ENCODE results near the gene NHSL1.

Gene NHSL1

DNA sequence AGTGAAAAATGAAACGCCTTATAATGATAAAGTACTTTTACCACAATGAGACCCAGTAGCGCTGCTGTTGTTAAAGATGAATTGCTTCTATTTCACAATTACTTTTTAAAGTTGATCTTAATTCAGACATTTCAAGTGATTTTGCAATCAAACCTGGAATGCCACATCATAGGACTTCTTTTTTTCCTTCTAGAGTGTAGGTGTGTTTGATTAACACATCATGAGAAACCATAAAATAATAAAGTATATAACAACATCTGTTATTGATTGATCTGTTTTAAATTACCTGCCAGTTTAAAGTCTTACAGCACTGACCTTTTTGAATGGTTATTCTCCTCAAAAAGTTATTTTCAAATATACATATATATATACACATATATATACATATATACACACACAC, 56.6 kb downstream of the NHSL1 start:
- H3K36me3 ChIP-seq (ENCODE audit: control insufficient read depth, insufficient read depth, low read length), result no peaks in the 10 kb centered on the region

DNA sequence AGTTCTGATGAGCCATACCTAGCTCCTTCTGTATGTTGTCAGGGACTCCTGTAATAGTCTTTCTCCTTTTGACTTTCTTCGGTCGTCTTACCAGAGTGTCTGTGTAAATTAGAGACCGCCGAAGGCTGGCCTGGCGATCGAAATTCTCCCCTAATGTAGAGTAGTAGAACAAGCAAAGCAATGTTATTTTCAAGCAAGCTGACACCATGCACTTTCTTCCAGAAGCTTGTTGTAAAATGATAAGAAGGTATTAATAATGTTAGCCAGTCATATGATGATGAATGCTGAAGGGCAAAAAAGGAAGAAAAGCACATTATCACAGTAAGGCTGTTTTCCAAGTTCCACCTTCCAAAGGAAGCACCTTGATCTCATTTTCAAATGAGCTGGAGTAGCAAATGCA, 57.3 kb downstream of the NHSL1 start:
- Histone ChIP-seq H3K9me3 (ENCODE audit: control insufficient read depth, low read length) (no peaks in the 10 kb centered on the region), H3K36me3 (ENCODE audit: control insufficient read depth, insufficient read depth, low read length) (no peaks in the 10 kb centered on the region), H3K4me3 (ENCODE audit: insufficient read depth, low read depth, low read length) (no peak overlapping the region), H3K27me3 (ENCODE audit: control insufficient read depth, insufficient read depth, low read length, poor library complexity, severe bottlenecking) (no peaks in the 10 kb centered on the region), H3K4me1 (ENCODE audit: control insufficient read depth, insufficient read depth, low read length) (no peaks in the 10 kb centered on the region), H3K27ac (ENCODE audit: insufficient read depth, low read depth, low read length, poor library complexity, severe bottlenecking) (no peak overlapping the region)
- 94 to 96% methylated on average over 6 of the region's 6 CpGs for WGBS, 2 experiments

More for the DNA sequence above, 56.6 kb downstream of the NHSL1 start:
- 83 to 93% methylated on average over 1 to 2 of the region's 2 CpGs for WGBS, 2 experiments
- Histone ChIP-seq H3K4me3 (ENCODE audit: insufficient read depth, low read depth, low read length) (no peak overlapping the region), H3K27ac (ENCODE audit: insufficient read depth, low read depth, low read length, poor library complexity, severe bottlenecking) (no peak overlapping the region), H3K4me1 (ENCODE audit: control insufficient read depth, insufficient read depth, low read length) (no peaks in the 10 kb centered on the region), H3K9me3 (ENCODE audit: control insufficient read depth, low read length) (no peaks in the 10 kb centered on the region), H3K27me3 (ENCODE audit: control insufficient read depth, insufficient read depth, low read length, poor library complexity, severe bottlenecking) (no peaks in the 10 kb centered on the region)

DNA sequence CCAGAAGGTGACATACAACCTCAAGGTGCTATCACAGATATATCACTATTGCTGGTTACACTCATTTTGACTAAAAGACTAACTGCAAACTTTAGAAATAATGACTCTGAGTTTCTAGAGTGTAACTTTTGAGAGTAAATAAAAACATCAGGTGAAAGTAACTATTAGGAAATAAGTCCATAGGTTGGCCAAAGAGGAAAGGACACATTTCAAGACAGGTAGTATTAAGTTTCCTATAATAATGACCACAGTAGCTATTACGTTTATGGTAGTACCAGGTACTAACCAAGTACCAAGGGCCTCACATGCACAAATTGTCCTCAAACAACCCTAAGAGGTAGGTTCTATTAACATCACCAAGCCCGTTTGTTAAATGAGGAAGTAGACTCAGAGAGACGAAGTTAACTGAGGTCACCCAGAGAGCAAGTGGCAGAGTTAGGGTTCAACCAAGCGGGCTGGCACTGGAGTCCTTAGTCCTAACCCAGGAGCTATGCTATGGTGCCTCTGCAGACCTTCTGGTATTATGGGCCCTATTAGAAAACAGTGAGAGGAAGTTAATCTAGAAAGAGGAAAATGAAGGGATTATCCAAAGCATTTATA, 58.4 kb downstream of the NHSL1 start:
- no peak overlapping the region for H3K27ac ChIP-seq (ENCODE audit: insufficient read depth, low read depth, low read length, poor library complexity, severe bottlenecking)
- H3K4me1 ChIP-seq (ENCODE audit: control insufficient read depth, insufficient read depth, low read length), result no peaks in the 10 kb centered on the region
- H3K36me3 ChIP-seq (ENCODE audit: control insufficient read depth, insufficient read depth, low read length), result no peaks in the 10 kb centered on the region
- WGBS, 2 experiments, result 86 to 95% methylated on average over 4 of the region's 4 CpGs
- no peaks in the 10 kb centered on the region for H3K9me3 ChIP-seq (ENCODE audit: control insufficient read depth, low read length)
- no peak overlapping the region for H3K4me3 ChIP-seq (ENCODE audit: insufficient read depth, low read depth, low read length)
- H3K27me3 ChIP-seq (ENCODE audit: control insufficient read depth, insufficient read depth, low read length, poor library complexity, severe bottlenecking), result no peaks in the 10 kb centered on the region

DNA sequence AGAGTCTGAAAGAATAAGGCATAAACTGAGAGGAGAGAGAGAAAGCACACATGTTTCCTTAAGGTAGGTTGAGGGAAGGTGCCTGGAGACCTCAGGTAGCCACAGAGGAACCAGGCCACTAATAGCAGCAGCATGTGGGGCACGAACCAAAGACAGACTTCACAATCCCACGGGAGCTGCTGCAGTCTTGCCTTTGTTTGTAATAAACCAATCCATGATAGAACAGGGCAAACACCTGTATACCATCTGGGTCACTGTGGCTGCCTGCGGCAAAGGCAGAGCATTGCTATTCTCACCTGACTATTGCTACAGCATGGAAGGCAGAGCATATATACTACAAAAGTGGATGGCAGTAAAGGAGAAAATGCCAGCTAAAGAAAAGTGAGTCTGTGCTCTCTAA, 59.0 kb downstream of the NHSL1 start:
- 92 to 96% methylated on average over 3 of the region's 3 CpGs for WGBS, 2 experiments
- Histone ChIP-seq H3K9me3 (ENCODE audit: control insufficient read depth, low read length) (no peaks in the 10 kb centered on the region), H3K27me3 (ENCODE audit: control insufficient read depth, insufficient read depth, low read length, poor library complexity, severe bottlenecking) (no peaks in the 10 kb centered on the region), H3K4me1 (ENCODE audit: control insufficient read depth, insufficient read depth, low read length) (no peaks in the 10 kb centered on the region), H3K27ac (ENCODE audit: insufficient read depth, low read depth, low read length, poor library complexity, severe bottlenecking) (no peak overlapping the region), H3K36me3 (ENCODE audit: control insufficient read depth, insufficient read depth, low read length) (no peaks in the 10 kb centered on the region), H3K4me3 (ENCODE audit: insufficient read depth, low read depth, low read length) (no peak overlapping the region)

DNA sequence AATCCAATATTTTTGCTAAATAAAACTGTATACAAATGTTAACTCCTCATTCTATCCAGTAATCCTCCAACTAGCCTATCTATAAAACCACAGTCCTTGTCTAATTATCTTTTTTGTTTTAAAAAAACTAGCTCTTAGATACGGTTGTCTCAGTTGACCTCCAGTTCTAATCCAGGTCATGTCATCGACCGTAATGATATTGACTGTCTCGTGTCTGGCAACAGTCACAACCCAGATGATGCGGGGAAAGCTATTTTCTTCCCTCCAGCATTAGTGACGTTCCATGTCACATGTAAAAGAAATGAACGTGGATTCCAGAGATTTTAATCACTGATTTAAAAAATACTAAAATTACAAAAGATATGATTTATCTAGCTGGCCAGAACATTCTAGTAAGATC, 59.7 kb downstream of the NHSL1 start:
- Histone ChIP-seq H3K9me3 (ENCODE audit: control insufficient read depth, low read length) (no peaks in the 10 kb centered on the region), H3K4me3 (ENCODE audit: insufficient read depth, low read depth, low read length) (no peak overlapping the region), H3K4me1 (ENCODE audit: control insufficient read depth, insufficient read depth, low read length) (no peaks in the 10 kb centered on the region), H3K27ac (ENCODE audit: insufficient read depth, low read depth, low read length, poor library complexity, severe bottlenecking) (no peak overlapping the region), H3K27me3 (ENCODE audit: control insufficient read depth, insufficient read depth, low read length, poor library complexity, severe bottlenecking) (no peaks in the 10 kb centered on the region), H3K36me3 (ENCODE audit: control insufficient read depth, insufficient read depth, low read length) (no peaks in the 10 kb centered on the region)
- WGBS, 2 experiments, result 94 to 97% methylated on average over 6 to 7 of the region's 7 CpGs

DNA sequence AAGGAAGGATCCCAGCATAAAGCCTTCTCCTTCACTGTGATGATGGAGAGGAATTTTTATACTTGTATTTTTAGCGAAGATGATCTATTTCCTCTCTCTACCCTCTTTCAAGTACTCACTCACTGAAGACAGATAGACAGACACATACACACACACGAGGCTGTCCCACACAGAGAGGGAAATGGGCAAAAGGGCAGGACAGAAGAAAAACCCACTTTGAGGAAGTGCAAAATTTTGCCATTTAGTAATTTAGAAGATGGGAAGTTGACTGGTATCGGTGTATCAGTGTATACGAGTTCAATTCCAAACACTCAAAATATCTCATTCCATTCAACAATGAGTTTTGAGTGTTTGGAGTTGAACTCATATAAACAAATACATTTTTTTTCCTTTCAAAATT, 64.4 kb downstream of the NHSL1 start:
- no peaks in the 10 kb centered on the region for H3K4me1 ChIP-seq (ENCODE audit: control insufficient read depth, insufficient read depth, low read length)
- no peaks in the 10 kb centered on the region for H3K36me3 ChIP-seq (ENCODE audit: control insufficient read depth, insufficient read depth, low read length)
- no peaks in the 10 kb centered on the region for H3K27me3 ChIP-seq (ENCODE audit: control insufficient read depth, insufficient read depth, low read length, poor library complexity, severe bottlenecking)
- no peaks in the 10 kb centered on the region for H3K9me3 ChIP-seq (ENCODE audit: control insufficient read depth, low read length)
- H3K27ac ChIP-seq (ENCODE audit: insufficient read depth, low read depth, low read length, poor library complexity, severe bottlenecking), result no peak overlapping the region
- 100% methylated on average over 1 of the region's 4 CpGs; no CpG with 5 or more reads in 1 of the 2 experiments for WGBS, 2 experiments
- H3K4me3 ChIP-seq (ENCODE audit: insufficient read depth, low read depth, low read length), result no peak overlapping the region

DNA sequence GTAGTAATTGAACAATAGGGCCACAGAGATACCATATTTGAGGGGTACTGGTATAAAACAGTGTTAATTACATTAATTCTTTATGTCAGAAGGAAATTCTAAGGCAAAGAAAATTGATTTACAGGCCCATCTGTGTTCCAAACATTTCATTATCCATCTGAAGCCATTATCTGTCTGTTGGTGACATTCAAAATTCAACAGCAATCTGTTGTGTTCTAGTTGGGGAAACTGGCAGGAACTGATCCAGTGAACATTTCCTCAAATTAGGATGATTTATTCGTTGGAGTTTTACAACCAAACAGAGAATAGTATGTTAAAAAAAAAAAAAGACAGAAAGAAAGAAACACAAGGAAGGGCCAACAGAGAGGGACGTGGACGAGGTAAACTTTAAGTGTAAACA, 65.2 kb downstream of the NHSL1 start:
- no peak overlapping the region for H3K27ac ChIP-seq (ENCODE audit: insufficient read depth, low read depth, low read length, poor library complexity, severe bottlenecking)
- H3K4me3 ChIP-seq (ENCODE audit: insufficient read depth, low read depth, low read length), result no peak overlapping the region
- no peaks in the 10 kb centered on the region for H3K27me3 ChIP-seq (ENCODE audit: control insufficient read depth, insufficient read depth, low read length, poor library complexity, severe bottlenecking)
- no peaks in the 10 kb centered on the region for H3K9me3 ChIP-seq (ENCODE audit: control insufficient read depth, low read length)
- H3K4me1 ChIP-seq (ENCODE audit: control insufficient read depth, insufficient read depth, low read length), result no peaks in the 10 kb centered on the region
- no peaks in the 10 kb centered on the region for H3K36me3 ChIP-seq (ENCODE audit: control insufficient read depth, insufficient read depth, low read length)
- WGBS, 2 experiments, result 86 to 92% methylated on average over 3 of the region's 3 CpGs

DNA sequence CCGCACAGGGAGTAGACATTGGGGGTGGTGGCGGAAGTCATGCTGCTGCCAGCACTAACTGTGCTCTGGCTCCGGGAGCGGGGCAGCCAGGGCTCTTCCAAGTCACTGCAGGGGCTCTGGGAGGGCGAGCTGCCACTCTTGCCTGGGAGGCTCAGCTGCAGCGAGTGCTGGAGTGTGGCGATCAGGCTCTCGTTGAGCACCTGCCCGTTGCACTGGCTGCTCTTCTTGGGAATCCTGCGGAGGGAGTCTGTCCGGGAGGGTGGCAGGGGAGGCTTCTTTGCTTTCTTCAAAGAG, 67.3 kb downstream of the NHSL1 start:
- Histone ChIP-seq H3K27ac (ENCODE audit: insufficient read depth, low read depth, low read length, poor library complexity, severe bottlenecking) (no peak overlapping the region), H3K9me3 (ENCODE audit: control insufficient read depth, low read length) (no peaks in the 10 kb centered on the region), H3K36me3 (ENCODE audit: control insufficient read depth, insufficient read depth, low read length) (no peaks in the 10 kb centered on the region), H3K4me1 (ENCODE audit: control insufficient read depth, insufficient read depth, low read length) (no peaks in the 10 kb centered on the region), H3K27me3 (ENCODE audit: control insufficient read depth, insufficient read depth, low read length, poor library complexity, severe bottlenecking) (no peaks in the 10 kb centered on the region), H3K4me3 (ENCODE audit: insufficient read depth, low read depth, low read length) (no peak overlapping the region)
- WGBS, 2 experiments, result 92 to 94% methylated on average over 11 of the region's 11 CpGs

DNA sequence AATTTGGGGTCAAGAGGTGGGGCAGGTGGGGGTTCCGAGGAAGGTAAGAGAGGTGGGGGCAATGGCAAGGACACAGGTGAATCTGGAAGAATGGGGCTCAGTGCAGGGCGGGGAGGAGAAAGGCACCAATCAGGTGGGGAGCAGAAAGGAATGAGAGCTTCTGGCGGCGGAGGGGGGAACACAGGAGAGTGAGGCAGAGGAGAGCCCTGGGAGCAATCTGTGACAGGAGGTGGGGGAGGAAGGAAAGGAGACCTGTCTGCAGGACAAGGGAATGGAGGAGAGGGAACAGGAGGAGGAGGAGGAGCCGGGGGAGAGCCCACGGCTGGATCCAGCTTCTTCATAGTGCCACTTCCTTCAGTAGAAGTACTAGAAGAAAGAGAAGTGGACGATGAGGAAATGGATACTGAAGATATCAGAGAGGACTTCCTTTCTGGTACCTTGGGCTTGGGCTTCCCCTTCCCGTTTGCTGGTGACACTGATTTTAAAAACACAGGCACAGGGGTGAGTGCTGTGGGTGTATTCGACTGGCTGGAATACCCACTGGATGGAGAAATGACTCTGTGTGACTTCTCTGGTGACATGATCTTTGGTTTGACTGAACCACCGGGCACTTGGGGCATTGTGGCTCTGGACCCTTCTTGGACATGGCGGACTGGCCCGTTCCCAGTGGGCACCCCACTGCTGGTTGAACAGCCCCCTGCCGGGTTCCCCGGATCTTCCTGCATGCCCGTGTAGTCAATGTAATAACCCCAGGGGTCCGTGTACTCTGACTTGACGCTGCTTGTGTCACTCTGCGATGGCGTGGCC, 67.8 kb downstream of the NHSL1 start:
- no peaks in the 10 kb centered on the region for H3K9me3 ChIP-seq (ENCODE audit: control insufficient read depth, low read length)
- H3K4me1 ChIP-seq (ENCODE audit: control insufficient read depth, insufficient read depth, low read length), result no peaks in the 10 kb centered on the region
- WGBS, 2 experiments, result 91 to 93% methylated on average over 19 of the region's 19 CpGs
- H3K4me3 ChIP-seq (ENCODE audit: insufficient read depth, low read depth, low read length), result no peak overlapping the region
- H3K27me3 ChIP-seq (ENCODE audit: control insufficient read depth, insufficient read depth, low read length, poor library complexity, severe bottlenecking), result no peaks in the 10 kb centered on the region
- H3K27ac ChIP-seq (ENCODE audit: insufficient read depth, low read depth, low read length, poor library complexity, severe bottlenecking), result no peak overlapping the region
- H3K36me3 ChIP-seq (ENCODE audit: control insufficient read depth, insufficient read depth, low read length), result no peaks in the 10 kb centered on the region

DNA sequence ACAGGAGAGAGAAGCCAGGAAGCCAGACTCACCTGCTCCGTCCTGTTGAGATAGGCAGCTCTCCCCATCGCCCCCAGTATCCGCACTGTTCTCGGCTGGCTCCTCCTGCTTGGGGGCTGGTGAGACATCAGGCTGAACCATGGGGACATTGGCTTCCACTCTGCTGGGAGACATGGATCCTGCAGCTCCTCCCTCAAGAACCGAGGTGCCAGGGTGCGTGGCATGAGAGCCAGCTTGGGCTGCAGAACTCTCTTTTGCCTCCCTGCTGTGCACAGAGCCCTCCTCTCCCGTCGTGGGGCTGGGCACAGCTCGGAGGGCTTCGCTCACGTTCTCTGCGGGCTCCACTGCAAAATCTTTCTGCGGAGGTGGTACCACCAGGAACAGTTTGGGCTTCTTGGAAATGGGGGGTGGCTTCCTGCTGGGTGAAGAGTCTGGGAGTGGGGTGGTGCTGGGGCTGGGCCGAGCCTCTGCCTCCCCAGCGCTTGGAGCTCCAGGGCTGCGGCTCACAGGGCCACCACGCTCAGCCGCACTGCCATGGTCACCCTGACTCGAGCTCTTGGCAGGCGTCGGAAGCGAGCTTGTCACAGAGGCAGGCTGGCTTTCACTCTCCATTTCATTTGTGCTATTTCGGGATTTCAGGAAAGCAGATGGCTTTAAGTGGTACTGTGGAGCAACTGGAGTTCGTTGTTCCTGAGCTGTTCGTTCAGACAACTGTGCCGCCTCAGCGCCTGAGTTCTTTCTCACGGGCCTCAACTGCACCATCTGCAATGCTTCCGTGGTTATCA, 68.7 kb downstream of the NHSL1 start:
- no peaks in the 10 kb centered on the region for H3K36me3 ChIP-seq (ENCODE audit: control insufficient read depth, insufficient read depth, low read length)
- WGBS, 2 experiments, result 93% methylated on average over 29 of the region's 29 CpGs

More for the DNA sequence above, 68.7 kb downstream of the NHSL1 start:
- Histone ChIP-seq H3K9me3 (ENCODE audit: control insufficient read depth, low read length) (no peaks in the 10 kb centered on the region), H3K4me3 (ENCODE audit: insufficient read depth, low read depth, low read length) (no peak overlapping the region), H3K27ac (ENCODE audit: insufficient read depth, low read depth, low read length, poor library complexity, severe bottlenecking) (no peak overlapping the region), H3K27me3 (ENCODE audit: control insufficient read depth, insufficient read depth, low read length, poor library complexity, severe bottlenecking) (no peaks in the 10 kb centered on the region), H3K4me1 (ENCODE audit: control insufficient read depth, insufficient read depth, low read length) (no peaks in the 10 kb centered on the region)
